Superior temporal gyrus (tissue), 1 donor: ENCODE data around the gene FUOM.

Experiments used
- DNase-seq: peaks from one replicate; pipeline ENCODE4 v3.0.0-alpha.2; 2016; ENCODE audit errors: extremely low spot score

Gene FUOM, protein sequence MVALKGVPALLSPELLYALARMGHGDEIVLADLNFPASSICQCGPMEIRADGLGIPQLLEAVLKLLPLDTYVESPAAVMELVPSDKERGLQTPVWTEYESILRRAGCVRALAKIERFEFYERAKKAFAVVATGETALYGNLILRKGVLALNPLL

DNA sequence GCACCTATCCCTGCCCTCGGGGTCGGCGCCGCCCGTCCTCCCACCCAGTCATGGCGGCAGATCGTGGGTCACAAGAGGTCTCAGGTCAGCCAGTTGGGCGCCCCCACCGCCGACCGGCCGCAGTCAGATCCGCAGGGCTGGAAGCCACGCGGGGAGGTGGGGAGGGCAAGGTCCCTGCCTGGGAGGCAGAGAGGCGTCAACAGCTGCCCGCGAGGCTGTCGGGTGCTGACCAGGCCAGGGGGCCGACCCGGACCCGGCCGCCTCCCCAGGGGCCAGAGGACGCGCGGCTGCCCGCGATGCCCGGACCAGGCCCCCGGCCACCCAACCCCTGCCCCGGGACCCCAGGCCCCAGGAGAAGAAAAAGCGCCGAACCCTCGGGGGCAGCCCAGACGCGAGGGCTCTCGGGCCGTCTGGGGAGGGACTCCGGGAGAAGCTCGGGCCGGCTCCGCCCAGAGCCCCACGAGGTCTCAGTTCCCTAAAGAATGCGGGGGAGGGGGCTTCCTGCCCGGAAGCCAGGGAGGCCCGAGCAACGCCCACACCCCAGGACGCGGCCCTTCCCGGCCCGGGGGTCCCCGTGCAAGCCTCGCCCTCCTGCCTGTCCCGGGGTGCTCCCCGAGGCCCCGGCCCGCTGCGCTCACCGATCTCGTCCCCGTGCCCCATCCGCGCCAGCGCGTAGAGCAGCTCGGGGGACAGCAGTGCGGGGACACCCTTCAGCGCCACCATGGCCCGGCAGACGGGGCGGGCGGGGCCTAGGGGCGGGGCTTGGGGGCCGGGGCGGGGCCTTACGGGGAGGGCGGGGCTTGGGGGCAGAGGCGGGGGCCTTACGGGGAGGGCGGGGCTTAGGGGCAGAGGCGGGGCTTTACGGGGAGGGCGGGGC, at the start of gene FUOM:
TSS of gene FUOM (minus strand) at position 735 of the 877 bp plus-strand sequence. CDS start at position 723, 12 bp downstream.
- no peak for DNase-seq

DNA sequence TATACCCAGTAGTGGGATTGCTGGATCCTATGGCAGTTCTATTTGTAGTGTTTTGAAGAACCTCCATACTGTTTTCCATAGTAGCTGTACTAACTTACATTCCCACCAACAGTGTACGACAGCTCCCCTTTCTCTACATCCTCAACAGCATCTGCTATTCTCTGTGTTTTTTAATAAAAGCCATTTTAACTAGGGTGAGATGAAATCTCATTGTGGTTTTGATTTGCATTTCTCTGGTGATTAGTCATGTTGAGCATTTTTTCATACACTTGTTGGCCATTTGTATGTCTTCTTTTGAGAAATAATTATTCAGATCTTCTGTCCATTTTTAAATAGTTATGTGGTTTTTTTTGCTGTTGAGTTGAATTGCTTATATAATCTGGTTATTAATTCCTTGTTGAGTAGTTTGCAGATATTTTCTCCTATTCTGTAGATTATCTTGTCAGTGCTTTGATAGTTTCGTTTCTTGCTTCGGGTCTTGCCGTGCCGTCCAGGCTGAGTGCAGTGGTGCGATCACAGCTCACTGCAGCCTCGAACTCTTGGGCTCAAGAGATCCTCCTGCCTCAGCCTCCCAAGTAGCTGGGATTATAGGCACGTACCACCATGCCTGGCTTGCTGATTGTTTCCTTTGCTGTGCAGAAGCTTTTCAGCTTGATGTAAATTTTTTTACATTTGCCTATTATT, 48.2 kb upstream of the FUOM start:
- no peak for DNase-seq

DNA sequence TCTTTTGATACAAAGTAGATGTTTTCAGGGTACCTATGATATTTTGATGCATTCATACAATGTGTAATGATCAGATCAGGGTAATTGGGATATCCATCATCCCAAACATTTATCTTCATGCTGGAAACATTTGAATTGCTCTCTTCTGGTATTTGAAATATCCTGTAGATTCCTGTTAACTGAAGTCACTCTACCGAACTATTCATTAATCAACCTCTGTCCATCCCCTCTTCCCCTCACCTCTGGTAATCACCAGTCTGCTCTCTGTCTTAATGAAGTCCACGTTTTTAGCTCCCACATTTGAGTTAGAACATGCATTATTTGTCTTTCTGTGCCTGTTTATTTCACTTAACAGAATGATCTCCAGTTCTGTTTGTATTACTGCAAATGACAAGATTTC, 47.5 kb upstream of the FUOM start:
- no peak for DNase-seq

DNA sequence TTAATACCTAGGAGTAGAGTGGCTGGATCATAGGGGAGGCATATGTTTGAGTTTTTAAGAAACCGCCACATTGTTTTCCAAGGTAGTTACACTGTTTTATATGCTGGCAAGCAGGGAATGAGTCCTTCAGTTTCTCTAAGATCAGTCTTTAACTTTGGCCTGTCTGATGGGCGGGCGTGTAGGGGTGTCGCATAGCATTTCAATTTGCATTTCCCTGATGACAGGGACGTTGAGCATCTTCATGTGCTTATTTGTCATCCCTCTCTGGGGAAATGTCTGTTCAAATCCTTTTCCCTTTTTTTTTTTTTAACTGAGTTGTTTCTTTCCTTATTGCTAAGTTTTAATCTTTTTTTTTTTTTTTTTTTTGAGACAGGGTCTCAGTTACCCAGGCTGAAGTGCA, 46.0 kb upstream of the FUOM start:
- no peak for DNase-seq

DNA sequence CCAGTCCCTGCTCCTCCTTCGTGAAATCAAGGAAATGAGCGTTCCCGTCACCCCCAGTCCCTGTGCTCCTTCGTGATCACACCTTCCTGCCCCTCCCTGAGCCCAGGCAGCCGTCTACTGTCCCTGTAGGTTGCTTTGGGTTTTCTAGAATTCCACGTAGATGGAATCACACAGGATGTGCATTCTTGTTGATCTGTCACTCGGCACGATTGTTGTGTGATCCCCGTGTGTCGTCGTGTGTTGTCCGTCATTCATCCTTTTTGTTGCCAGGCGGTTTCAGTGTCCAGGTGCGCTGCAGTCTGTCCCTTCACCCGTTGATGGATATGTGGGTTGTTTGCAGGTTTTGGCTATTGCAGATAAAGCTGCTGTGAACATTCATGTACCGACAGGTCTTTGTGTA, 45.5 kb upstream of the FUOM start:
- DNase-seq: no peak

DNA sequence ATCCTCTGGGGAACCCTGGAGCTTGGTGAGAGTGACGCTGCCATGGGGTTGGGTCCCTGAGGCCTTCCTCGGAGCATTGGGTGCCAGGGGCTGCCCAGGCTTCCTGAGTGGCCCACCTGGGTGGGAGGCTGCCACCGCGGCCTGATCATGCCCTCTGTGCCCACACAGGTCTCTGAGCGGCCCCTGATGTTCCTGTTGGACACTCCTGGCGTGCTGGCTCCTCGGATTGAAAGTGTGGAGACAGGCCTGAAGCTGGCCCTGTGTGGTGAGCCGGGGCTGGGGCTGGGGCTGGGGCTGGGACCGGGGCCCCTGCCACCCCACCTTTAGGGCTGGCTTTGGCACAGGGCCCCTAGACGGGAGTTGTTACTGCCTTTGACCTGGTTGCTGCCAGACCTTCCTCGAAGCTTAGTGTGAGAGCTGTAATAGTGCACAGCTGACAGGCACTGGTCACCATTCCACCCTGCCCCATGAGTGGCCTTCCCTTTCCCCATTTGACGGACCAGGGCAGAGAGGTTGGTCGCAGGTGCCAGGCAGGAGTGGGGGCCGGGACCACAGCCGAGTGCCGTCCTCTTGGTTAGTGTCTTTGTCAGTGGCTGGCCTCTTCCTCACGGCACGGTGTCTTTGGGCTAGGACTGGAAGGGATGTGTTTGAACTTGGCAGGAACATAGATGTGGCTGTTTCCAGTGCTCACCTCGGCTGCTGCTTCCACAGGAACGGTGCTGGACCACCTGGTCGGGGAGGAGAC, 44.3 kb upstream of the FUOM start:
- DNase-seq: no peak

DNA sequence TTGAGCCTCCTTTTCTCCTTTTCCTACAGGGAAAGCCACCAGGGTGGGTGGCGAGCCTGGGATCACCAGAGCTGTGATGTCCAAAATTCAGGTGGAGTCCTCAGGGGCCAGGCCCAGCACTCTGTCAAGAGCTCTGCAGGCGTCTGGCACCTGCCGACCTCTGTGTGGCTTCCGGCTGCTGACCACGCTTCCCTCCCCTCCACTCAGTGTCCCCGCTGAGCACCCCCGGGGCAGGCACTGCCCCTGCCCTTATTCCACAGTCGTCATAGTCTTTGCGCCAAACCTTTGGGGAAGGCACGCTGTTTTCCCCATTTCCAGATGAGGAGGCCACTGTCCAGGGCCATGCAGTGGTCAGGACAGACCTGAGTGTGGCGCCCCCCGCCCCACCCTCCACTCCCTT, 43.7 kb upstream of the FUOM start:
- DNase-seq: no peak

DNA sequence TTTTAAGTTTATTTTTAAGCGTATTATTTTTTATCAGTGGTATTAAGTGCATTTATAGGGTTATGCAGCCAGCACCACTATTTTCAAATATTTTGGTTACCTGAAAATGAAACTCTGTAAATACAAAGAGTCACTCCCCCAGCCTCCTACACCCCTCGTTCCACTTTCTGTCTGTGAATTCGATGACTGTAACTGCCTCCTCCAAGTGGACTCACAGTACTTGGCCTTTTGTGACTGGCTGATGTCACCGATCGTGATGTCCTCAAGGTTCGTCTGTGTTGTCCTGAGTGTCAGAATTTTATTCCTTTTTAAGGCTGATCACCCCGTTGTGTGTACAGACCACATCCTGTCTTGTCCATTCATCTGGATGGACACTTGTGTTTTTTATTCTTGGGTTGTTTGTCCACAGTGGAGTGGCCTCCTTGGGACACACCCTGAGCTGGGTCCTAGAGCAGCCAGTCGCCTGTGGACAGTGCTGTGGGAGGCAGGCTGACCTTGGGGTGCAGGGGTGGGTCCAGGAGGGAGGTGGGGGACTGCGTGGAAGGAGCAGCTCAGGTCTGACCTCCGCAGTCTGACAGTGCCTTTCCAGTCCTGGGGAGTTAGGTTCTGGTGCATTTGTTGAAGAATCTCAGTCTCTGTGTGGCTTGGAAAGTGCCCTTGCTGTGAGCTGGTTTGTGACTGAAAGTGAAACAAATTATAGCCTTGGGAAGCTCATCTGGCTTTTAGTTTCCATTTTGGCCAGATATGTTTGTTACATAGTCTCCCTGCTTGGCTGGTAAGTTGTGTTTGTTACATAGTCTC, 43.0 kb upstream of the FUOM start:
- DNase-seq: no peak

DNA sequence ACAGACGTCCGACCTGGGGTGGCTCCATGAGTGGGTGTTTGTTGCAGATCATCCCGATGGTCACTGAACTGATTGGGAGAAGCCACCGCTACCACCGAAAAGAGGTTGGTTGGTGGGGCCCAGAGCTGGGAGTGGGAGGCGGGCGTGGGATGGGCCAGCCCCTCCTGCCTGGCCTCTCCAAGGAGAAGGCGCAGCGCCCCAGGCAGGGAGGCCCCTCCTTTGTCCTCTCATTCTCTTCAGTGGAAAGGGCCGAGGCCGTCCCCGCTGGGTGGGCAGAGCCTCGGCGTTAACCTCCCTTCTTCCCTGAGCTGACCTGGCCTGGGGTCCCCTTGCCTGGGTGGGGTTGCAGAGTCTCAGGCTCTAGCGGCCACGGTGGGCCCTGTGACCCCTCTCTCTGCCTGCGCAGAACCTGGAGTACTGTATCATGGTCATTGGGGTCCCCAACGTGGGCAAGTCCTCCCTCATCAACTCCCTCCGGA, 41.3 kb upstream of the FUOM start:
- no peak for DNase-seq

DNA sequence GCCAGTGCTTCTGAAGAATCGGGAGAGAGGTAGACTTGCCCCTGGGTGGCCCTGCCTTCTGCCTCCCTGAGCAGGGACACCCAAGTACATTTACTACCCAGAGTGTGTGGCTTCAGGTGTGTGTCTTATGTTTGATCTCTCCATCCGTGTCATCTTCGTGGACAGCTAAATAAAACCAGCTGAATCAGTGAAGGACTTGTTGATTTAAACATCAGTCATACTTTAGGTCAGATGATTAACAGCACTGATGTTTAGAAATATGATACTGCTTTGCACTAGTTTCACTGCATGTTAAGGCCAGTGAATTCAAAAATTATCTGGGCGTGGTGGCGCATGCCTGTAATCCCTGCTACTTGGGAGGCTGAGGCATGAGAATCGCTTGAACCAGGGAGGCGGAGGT, 40.1 kb upstream of the FUOM start:
- no peak for DNase-seq

DNA sequence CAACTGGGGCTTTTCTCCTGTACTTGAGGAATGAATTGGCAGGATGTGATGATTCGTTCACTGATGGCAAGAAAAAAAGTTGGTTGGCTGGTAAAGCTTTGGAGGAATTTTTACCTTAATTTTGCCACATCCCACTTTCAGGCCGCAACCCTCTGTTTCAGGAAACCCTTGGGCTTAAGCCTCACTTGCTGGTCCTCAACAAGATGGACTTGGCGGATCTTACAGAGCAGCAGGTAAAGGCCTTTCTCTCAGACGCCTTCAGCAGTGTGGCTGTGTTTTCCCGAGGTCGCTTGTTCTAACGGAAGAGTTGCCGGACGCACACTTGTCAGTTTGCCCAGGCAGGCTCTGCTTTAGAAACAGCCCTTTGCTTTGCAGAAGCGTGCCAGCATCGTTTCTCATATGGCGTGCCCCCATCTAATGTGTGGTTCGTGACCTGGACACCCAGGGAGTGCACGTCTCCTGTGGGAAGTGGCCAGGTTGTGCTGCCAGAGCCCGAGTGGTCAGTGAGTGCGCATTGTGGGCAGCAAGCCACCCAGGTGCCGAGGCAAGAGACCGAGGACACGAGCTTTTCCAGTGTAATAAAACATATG, 38.3 kb upstream of the FUOM start:
- no peak for DNase-seq

DNA sequence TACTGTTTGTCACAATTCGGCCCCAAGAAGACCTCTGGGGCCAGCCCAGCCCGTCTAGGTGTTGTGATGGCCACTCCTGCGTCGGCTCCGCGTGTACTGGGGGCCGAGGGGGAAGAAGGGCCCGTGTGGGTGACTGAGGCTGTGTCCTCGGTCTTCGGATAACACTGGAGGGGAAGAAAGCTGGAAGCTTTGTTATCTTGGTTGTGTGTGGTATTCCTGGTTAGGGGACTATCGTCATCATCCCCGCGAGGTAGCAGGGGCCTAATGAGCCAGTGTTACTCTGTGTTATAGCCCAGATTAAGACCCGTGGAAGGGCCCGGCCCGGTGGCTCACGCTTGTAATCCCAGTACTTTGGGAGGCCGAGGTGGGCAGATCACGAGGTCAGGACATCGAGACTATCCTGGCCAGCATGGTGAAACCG, 37.0 kb upstream of the FUOM start:
- no peak for DNase-seq

DNA sequence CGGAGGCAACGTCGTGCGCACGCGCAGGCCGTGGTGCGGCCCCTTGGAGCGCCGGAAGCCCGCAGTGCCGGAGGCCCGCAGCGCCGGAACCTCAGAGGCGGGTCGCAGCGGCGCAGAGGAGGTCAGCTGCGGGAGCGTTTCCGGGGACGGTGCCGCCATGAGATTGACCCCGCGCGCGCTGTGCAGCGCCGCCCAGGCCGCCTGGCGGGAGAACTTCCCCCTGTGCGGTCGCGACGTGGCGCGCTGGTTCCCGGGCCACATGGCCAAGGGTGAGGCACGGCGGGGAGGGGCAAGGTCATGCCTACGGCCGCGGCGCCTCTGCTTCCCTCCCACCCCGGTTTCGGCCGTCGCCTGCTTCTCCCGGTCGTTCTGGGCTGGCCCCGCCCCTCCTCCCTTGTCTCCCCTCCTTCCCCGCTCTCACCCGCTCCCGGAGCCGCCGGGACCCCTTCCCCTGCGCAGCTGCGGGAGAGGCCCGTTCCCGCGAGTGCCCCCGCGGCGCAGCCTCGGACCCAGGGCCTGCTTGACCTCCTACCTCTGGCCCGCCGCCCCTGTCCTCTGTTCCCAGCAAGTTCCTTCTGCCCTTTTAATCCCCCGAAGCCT, 36.3 kb upstream of the FUOM start, which contains the start of gene MTG1:
TSS of gene MTG1 (plus strand) at position 94 of the 600 bp plus-strand sequence. CDS start at position 158, 64 bp downstream.
- DNase-seq: peak; percentile 95

DNA sequence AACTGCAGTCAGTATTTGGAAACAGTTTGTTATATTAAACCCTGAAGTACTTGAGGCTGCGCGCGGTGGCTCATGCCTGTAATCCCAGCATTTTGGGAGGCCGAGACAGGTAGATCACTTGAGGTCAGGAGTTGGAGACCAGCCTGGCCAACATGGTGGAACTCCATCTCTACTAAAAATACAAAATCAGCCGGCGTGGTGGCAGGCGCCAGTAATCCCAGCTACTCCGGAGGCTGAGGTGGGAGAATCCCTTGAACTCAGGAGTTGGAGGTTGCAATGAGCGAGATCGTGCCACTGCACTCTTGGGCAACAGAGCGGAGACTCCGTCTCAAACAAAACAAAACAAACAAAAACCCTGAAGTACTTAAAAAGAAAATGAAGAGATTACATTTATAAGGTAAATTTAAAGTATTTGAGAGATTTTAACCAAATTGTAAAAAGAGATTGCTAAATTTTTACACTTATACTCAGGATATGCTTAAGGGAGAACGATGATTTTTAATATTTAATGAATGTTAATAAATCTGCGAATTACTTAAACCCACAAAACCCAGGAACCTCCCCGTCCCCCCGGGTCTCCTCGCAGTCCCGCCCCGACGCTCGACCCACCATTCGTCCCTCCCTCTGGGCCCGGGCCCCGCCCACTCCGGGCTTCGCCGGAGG, 35.7 kb upstream of the FUOM start:
- DNase-seq: no peak

DNA sequence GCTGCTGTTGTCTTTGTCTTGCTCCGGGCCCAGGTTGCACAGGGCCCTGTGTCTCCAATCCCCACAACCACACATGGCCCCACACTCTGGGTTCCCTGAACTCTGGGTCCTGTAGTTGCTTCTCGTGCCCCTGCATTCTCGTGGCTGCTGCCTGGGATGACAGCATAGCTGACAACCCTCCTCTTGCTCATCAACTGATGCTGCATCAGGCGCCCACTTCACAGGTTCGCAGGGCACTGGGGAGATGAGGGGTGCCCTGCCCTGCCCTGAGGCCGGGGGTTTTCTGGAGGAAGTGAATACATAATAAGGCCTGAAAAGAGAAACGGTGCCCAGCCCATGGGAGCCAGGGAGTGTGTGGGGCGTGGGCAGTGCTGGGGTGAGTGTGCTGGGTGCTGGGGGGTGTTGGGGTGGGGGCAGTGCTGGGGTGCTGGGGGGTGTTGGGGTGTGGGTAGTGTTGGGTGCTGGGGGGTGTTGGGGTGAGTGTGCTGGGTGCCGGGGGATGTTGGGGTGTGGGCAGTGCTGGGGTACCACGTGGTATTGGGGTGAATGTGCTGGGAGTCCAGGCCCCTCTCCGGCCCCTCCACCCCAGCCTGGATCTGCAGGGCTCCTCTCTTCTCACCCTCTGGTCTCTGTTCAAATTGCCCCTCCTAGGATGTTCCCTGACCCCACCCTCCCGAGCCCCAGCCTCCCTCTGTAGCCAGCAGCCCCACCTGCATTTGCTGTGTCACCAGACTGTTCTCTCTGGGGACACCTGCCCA, 34.1 kb upstream of the FUOM start:
- DNase-seq: no peak

DNA sequence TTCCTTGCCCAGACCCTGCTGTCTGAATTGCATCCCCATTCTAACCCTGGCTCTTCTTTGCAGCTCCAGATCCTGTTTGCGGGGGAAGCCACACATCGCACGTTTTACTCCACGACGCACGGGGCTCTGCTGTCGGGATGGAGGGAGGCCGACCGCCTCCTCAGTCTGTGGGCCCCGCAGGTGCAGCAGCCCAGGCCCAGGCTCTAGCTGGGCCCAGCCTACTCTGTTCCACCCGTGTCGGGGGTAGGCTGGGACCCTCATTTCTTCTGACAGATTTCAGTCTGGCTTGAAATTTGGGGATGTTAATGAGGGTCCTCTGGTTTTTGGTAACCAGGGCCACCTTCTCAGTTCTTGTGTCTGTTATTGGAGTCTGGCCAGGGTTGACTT, 33.4 kb upstream of the FUOM start:
- DNase-seq: no peak

DNA sequence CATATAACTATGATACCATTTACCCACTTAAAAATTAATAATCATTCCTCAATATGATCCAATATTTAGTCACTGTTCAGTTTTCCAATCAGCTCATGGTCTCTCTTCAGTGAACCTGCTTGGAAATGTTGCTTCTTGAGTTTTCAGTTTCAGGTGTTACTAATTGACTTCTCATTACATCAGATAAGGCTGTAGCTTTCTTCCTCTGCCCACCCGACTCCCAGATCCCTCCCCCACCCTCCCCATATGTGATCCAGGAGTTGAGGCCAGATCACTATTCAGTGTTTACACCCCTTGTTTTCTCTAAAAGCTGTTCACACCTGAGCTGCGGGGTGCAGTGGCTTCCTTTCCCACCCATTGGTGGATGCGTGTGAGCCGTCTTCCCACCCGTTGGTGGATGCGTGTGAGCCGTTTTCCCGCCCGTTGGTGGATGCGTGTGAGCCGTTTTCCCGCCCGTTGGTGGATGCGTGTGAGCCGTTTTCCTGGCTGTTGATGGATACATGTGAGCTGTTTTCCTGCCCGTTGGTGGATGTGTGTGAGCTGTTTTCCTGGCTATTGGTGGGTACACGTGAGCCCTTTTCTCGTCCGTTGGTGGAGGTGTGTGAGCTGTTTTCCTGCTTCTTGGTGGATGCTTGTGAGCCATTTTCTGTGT, 32.9 kb upstream of the FUOM start:
- no peak for DNase-seq
